Fibroblast of peridontal ligament (primary cell): ENCODE results near the gene NCAM1.

Source experiments
- DNase-seq: peaks from one replicate; pipeline ENCODE4 v3.0.0-alpha.2; 2010; ENCODE audit errors: extremely low read depth

Gene NCAM1

DNA sequence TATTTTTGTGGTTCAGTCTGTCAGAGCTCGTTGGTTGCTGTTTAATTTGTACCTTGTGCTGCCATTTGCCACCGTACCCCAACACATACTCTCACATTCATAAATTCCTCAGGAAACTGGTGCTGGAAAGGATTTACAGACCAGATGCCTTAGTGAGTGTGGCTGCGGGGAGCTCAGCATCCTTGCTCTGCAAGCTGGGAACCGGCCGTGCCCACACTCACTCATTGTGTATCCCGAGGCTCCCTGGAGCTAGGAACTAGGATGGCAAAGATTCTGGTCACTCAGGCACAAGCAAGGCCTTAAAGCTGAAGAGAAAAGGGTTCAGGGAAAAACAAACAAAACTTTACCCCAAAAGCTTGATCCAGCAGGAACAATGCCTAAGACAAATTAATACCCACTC, 288.6 kb downstream of the NCAM1 start:
- DNase-seq = no peak

DNA sequence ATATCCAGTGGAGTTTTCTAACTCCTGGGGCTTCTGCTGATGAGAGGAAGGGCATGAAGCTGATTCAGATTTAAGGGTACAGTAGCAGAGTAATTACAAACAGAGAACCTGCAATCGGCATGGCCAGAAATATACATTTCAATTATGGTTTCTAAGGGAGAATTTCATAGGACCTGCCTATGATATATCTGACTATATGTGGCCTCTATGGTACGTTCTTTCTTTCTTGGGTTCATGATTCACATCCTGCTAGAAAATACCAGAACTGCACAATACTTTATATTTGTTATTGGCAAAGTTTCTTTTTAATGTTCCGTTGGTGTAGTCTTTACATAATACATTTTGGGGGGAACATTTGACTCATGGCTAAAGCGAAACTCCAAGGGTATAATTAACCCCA, 290.1 kb downstream of the NCAM1 start:
- DNase-seq = no peak

DNA sequence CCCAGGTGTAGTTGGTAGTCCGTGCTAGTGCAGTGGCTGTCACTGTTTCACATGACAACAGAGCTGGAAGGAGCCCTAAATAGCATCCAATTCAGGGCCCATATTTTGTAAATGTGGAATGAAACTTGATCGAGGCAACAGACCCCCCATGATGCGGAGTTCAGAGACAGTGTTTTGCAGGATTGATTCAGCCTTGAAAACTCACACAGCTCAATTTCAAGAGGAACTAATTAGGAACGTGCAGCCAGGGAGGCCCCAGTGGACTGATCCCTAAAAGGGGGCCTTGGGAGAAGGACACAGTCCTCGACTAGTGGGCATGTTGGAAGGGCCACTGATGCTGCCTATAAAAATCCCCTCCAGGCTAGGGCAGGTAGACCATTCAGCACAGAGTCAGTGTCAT, 292.2 kb downstream of the NCAM1 start:
- no peak for DNase-seq

DNA sequence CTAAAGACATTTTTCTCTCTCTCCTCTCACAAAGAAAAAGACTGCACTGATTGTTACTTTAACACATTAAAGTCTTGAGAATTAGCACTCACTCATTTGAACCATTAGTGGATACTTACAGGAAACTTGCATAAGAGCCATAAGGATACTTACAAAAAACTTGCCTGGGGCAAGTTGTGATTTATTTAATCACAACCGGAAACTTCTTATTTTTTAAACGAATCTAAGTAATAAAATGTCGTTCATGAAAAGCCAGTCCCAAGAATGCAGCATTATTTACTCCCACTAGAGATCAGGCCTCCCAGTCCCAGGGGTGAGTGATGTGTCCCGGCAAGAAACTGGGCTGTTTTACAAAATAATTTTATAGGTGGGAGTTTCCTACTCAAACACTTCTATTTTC, 293.9 kb downstream of the NCAM1 start:
- no peak for DNase-seq

DNA sequence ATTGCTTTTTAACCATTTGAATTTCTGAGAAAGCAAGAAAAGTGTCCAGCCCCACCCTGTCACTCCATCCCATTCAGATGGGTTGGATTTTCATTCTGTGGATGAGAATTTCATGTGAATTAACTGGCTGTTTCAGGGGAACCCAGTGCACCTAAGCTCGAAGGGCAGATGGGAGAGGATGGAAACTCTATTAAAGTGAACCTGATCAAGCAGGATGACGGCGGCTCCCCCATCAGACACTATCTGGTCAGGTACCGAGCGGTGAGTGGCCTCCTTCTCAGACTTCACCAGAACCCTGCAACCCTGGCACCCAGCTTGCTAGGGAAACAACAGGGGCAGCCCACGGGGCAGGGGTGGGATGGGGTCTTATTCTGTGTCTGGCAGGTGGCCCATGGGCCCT, 294.5 kb downstream of the NCAM1 start:
- DNase-seq = no peak

DNA sequence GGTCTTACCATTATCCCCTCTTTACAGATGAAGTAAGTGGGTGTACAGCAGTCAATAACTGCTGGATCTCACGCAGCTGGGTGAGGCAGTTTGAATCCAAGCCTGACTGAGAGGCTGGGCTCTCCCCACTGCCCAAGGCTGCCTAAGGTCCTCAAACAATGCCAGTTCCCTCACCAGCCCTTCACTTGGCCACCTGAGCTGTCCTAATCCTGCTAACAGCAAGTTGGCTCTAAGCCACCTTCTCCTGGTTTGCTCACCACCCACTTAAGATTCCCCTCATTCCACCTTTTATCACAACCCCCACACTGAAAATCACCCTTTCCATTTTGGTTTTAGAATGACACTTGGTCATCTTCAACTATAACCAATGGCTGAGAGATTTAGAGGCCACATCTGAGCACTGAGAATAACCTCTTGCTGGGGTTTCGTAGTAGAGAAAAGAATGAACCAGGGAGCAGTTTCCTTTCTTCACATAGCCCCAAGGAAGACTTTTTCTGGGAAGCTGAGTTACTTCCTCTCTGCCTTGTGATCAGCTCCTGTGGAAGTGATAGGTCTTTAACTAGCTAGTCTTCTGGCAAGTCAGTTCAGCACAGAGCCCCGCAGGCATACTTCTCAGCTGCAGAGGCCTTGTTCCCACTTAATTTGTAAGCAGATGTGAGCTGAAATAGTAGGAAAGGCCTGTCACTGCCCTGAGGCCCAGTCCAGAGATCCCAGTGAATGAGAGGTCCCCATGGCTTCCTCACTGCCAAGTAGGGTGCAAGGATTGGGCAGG, 295.4 kb downstream of the NCAM1 start:
- DNase-seq = no peak

DNA sequence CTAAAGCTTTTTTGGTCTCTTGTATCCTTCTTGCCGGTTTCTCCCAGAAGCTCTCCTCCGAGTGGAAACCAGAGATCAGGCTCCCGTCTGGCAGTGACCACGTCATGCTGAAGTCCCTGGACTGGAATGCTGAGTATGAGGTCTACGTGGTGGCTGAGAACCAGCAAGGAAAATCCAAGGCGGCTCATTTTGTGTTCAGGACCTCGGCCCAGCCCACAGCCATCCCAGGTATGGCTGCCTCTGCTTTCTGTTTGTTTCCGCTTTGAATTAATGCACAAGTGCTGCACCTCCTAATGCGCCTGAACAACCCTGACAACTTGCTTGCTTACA, 298.8 kb downstream of the NCAM1 start:
- no peak for DNase-seq

DNA sequence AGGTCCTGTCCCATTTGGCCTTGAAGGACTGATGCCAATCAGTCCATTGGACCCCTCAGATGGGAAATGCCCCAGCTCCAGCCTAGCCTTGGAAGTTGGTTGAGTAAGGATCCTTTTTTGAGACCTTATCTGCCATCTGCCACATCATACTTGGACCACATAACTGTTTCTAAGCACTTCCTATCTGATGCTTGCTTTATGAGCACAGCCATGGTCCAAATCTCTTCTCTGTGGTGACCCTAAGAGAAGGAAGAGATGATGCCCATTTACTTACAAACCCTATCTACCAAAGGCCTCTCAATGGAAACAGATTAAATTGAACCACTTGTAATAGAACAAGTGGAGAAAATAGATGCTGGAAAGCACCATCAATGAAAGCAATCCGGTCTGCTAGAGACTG, 299.3 kb downstream of the NCAM1 start:
- DNase-seq = no peak

DNA sequence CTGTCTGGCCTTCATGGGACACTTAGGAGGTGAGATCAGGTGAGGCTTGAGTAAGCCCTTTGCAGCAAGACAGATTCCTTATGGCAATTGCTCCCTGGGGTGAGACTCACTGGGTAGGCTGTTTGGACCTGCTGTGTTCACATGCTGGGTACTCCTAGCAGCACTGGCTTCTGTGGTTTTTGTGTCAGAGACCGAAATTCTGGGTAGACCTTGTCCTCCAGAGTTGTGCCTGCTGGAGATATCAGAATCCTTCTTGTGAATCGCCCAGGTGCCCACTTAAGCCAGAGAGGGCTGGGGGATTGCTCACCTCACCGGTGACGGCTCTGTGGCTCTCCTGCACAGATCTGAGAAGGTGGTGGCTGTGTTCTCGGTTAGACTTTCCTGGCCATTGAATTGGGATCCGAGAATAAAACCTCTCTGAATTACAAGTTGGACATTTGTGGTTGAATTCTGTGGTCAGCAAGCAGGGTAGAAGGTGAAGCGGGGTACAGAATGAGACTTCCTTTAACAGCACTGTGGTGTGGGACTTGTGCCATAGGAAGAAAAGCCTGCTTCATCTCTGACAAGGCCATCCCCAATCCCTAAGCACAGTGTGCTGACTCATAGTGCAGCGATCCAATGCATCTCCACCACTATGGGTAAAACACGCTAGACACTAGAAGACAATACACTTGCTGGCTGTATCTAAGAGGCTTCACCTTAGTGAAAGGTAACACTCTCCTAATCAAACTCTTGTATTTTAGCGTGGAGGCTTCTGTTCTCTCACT, 300.7 kb downstream of the NCAM1 start:
- peak; percentile 71 for DNase-seq

DNA sequence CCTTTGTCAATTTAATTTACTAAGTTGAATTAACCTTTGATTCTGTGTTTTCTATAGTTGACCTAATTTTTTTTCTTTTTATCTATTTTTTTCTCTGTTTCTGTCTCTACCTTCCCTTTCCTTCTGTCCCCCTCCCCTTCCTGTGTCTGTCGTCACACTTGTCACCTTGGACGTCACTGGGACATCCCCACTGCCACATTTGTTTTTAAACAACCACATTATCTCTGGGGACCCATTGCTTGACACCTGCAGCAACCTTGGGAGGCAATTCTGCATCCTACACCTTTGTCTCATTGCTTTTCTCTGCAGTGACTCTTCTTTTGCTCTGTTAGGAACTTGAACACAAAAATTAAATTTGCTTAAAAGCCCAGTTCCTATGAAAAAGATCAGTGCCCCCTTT, 301.4 kb downstream of the NCAM1 start:
- DNase-seq = no peak

DNA sequence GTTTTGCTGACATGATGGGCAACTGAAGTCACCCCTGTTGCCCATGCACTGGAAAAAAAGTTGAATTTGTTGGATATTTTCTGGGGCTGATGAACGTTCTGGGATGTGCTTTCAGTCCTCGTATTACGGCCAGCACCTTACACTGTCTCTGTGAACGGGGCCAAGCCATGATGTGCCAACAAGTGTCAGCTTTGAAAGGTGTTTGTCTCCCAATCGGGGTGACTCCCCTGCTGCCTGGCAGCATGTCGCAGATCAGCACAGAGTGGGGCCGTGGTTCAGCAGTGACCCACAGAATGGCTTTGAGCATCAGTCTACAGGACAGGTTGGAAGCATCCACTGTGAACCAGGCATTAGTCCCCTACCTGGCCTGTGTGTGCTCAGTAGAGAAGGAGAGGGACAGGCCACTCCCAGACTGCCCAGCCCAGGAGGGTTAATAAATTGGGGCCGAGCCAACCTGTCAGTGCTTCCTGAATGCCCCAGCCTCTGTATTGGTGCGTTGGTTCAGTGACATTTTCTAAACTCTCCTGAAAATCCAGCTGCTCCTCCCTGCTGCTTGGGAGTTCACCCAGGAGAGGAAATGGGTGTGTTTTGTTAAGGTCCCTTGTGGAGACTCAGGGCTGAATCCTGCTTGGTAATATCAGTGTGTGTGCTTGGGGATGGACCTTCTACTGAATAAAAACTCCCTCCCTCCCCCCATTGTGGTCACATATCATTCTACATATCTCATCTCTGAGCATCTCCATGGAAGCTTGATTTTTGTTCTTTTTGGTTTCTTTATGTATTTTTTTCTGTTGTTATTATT, 302.4 kb downstream of the NCAM1 start:
- DNase-seq = no peak

DNA sequence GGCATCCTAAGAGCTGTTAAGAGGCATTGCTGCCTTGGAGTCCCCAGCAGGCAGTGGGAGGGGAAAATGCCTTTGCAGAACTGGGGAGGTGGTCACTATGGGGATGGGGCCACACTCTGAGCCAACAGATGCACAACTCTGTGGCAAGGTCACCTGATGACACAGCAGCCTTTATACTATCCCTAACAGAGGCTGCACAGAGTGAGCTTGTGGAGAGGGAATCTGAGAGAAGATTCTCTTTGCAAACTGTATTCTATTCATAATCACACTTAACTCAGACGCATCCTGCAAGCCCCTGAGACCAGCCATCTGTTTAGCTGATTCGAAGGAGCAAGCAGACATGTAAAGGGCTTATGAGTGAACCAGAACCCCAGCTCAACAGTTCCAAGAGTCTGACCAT, 304.1 kb downstream of the NCAM1 start:
- DNase-seq = no peak

DNA sequence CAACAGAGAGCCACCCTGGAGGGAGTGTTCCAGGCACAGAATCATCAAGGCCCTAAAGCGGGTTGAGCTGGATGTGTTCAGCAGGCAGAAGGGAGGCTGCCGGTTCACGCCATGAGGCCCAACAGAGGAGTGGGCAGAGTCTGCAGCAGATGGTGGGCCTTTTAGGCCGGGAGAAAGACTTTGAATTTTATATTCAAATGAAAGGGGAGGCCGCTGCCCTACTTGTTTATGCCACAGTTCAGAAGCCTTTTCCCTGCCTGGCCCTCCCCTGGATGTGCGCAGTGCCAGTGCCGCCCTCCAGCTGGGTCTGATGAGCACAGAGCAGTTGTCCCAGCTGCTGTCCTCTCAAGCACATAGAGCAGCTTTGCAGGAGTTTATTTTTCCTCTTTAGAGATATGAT, 306.3 kb downstream of the NCAM1 start:
- no peak for DNase-seq

DNA sequence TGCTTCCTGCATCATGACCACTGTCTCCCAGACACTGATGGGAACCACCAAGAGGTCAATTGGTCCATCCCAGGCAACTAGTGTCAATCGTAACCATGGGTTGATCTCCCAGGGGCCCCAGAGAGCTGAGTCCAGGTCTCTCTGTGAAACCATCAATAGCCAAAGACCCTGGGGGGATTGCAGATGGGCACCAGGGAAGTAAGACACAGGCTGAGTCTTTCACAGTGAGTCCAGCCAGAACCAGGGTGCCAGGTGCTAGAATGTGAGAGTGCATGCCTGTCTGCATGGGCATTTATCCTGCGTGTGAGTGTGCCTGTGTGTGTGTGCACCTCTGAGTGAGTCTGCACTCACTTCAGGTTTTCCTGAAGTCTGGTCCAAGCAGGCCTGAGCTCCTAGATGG, 307.9 kb downstream of the NCAM1 start:
- no peak for DNase-seq

DNA sequence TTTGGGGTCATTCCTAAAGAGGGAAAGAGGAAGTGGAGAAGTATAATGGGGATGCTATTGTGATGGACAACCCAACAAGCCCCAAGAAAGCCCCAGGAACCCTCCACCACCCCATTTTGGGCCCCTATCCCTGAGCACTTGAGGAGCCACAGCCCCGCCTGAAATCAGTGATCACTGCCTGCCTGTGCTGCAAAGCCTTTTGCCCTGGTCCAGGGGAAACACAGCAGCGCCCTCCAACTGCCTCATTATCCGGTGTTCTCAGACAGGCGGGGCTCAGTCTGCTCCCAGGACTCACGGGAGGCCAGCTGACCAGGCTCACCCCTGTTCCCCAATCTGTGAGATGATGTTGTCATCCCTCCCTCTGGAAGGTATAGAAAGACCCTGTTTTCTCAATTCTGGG, 308.4 kb downstream of the NCAM1 start:
- no peak for DNase-seq

DNA sequence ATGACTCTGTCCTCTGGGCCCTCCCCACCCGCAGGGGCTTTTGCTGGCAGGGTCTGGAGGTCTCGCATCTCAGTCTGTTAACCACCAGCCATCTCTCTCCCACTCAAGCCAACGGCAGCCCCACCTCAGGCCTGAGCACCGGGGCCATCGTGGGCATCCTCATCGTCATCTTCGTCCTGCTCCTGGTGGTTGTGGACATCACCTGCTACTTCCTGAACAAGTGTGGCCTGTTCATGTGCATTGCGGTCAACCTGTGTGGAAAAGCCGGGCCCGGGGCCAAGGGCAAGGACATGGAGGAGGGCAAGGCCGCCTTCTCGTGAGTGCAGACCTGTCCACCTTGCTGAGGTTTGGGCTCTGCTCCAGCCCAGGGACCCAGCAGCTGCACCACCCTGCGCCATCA, 308.9 kb downstream of the NCAM1 start:
- DNase-seq = no peak

DNA sequence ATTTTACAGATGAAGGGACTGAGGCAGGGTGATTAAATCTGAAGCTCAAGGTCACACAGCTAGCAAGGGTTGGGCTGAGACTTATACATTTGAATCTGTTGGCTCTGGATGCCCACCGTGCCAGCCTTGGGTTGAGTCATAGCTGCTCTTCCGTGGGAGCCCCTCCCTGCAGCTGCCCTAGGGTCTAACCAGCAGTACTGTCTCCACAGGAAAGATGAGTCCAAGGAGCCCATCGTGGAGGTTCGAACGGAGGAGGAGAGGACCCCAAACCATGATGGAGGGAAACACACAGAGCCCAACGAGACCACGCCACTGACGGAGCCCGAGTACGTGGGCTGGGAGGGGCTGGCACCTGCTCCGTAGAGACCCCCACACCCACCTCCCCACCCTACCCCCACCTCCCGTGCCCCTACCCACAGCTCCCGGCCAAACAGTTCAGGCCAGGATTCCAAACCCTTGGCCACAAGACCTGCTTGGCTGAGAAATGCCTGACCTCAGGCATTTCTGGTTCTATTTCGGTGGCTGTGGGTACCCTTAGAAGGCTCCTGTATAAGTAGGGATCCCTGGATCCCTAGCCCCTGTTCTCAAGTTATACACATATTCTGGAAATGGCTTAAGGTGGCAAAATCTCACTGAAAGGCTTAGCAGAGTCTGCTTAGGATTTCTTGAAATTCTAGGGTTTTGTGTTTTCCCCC, 310.5 kb downstream of the NCAM1 start:
- no peak for DNase-seq

DNA sequence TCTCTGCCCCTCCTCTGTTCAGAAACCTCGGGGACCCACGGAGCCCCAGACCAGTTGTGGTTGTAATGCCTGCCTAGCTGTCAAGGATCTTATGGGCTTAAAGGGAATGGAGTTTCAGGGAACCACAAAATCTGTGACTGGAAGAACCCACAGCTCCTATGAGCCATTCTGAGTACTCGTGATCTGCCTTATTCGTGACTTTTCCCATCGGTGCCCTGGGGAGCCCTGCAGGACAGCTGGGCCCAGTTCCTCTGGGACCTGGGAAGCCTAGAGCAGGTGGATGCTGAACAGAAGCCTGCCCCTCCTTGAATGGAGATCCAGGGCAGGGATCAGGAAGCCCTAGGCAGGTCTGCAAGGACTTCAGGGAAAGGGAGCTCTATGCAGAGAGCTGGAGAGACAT, 311.1 kb downstream of the NCAM1 start:
- DNase-seq = no peak

DNA sequence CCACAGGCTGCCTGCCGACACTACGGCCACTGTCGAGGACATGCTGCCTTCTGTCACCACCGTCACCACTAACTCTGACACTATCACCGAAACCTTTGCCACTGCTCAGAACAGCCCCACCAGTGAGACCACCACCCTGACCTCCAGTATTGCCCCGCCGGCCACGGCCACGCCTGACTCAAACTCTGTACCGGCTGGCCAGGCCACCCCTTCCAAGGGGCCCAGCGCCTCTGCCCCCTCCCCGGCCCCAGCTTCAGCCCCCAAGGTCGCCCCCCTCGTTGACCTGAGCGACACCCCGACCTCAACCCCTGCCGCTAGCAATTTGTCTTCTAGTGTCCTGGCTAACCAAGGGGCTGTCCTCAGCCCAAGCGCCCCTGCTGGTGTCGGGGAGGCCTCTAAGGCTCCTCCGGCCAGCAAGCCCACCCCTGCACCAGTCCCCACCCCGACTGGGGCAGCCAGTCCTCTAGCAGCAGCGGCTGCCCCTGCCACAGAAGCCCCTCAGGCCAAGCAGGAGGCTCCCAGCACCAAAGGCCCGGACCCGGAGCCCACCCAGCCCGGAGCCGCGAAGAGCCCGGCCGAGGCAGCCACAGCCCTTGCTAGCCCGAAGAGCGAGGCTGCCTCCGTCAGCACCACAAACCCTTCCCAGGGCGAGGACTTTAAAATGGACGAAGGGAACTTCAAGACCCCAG, 311.9 kb downstream of the NCAM1 start:
- no peak for DNase-seq

DNA sequence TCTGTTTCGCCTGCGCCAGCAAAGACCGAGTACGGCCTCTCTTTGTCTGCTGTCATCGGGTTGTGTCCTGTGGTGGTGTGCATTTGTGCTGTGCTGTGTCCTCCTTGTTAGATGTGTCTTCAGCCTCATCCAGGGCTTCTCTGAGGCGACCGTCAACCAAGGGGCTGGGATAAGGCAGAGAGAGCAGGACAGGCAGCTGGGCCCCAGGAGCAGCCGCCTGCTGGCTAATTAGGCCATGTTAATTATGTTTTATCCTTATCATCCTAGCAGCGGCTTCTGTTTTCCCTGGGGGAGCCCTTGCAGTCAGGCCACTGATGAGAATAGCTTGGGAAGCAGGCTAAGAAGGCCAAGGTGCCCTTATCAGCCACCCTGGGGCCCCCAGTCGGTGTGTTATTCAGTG, 312.5 kb downstream of the NCAM1 start:
- no peak for DNase-seq

DNA sequence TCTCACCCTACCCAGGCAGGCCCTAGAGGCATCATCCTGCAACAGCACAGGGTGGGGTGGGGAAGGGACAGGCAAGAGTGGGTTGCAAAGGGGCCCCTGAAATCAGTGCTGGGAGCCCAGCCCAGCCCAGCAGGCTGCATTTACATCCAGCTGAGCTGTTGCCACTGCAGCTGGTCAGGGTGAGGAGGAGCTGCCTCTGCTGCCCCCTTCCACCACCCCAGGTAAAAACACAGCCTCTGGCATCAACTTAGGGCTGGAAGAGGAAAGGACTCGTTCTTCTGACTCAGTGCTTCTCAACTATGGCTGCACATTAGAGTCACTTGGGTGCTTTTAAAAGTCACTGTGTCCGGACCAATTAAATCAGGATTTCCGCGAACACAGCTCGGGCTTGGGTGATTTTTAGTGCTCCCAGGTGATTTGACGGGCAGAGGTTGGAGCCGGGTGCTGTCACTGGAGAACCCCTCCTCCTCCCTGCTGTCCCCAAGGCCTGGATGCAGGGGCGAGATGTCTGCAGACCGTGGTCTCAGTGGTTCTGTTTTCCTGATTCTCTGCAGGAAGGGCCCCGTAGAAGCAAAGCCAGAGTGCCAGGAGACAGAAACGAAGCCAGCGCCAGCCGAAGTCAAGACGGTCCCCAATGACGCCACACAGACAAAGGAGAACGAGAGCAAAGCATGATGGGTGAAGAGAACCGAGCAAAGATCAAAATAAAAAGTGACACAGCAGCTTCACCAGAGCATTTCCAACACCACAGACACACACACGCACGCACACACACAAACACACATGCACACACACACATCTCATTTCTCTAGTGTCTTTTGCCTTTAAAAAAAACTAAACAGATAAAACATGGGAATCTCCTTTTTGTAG, 313.7 kb downstream of the NCAM1 start:
- no peak for DNase-seq
